ENCODE results near the gene PTPRD.

PTPRD gene

GRCh38 chr9:8799615-8800014, 1813.2 kb downstream of the PTPRD start:
- DNase-seq: no peak

- no peak for DNase-seq
Measured at GRCh38 chr9:8799206-8799605, 1813.6 kb downstream of the PTPRD start.

- DNase-seq: no peak
Measured at GRCh38 chr9:8784838-8785237, 1828.0 kb downstream of the PTPRD start.

GRCh38 chr9:8783941-8784340, 1828.9 kb downstream of the PTPRD start:
- DNase-seq: no peak

- no peak for DNase-seq
Measured at GRCh38 chr9:8782237-8782636, 1830.6 kb downstream of the PTPRD start.

- no peak for DNase-seq
Measured at GRCh38 chr9:8781458-8781857, 1831.3 kb downstream of the PTPRD start.

GRCh38 chr9:8780386-8780785, 1832.4 kb downstream of the PTPRD start:
- DNase-seq: no peak

GRCh38 chr9:8779478-8779877, 1833.3 kb downstream of the PTPRD start:
- DNase-seq: no peak

GRCh38 chr9:8778356-8778755, 1834.4 kb downstream of the PTPRD start:
- DNase-seq: no peak

- DNase-seq: no peak
Measured at GRCh38 chr9:8772302-8772701, 1840.5 kb downstream of the PTPRD start.

- no peak for DNase-seq
Measured at GRCh38 chr9:8769153-8769552, 1843.6 kb downstream of the PTPRD start.

GRCh38 chr9:8766096-8766495, 1846.7 kb downstream of the PTPRD start:
- no peak for DNase-seq

- DNase-seq: no peak
Measured at GRCh38 chr9:8764051-8764450, 1848.8 kb downstream of the PTPRD start.

GRCh38 chr9:8762479-8763085, 1850.2 kb downstream of the PTPRD start:
- DNase-seq: no peak

GRCh38 chr9:8760000-8760767, 1852.6 kb downstream of the PTPRD start:
- no peak for DNase-seq

- no peak for DNase-seq
Measured at GRCh38 chr9:8757881-8758280, 1854.9 kb downstream of the PTPRD start.

- no peak for DNase-seq
Measured at GRCh38 chr9:8754751-8755150, 1858.1 kb downstream of the PTPRD start.

- DNase-seq: no peak
Measured at GRCh38 chr9:8751406-8751930, 1861.3 kb downstream of the PTPRD start.

GRCh38 chr9:8750639-8751051, 1862.2 kb downstream of the PTPRD start:
- DNase-seq: no peak

GRCh38 chr9:8745347-8745746, 1867.5 kb downstream of the PTPRD start:
- DNase-seq: no peak

- DNase-seq: no peak
Measured at GRCh38 chr9:8738945-8739344, 1873.9 kb downstream of the PTPRD start.

- no peak for DNase-seq
Measured at GRCh38 chr9:8736805-8737204, 1876.0 kb downstream of the PTPRD start.

GRCh38 chr9:8734760-8735159, 1878.0 kb downstream of the PTPRD start:
- no peak for DNase-seq

GRCh38 chr9:8733131-8733954, 1879.5 kb downstream of the PTPRD start:
- no peak for DNase-seq

Data from activated naive CD4-positive, alpha-beta T cell treated with anti-CD3 and anti-CD28 coated beads, Interleukin-2, amount 50 U/mL, for 16 hours (primary cell).